CD4-positive, alpha-beta T cell (primary cell): Measurements from ENCODE around the gene ACACB. TPM values are rescaled to one million over a fixed set of nuclear protein-coding genes. Genes with fewer than 3 reads are reported as not detected.

Experiments
- ATAC-seq: fragments of 200-7000 bp; cut with Tn5 transposase; one replicate; pipeline ENCODE4 v1.10.0; 2022; ENCODE audit warnings: mild to moderate bottlenecking; ENCODE audit not compliant: poor library complexity
- CTCF ChIA-PET: fragments of 350-600 bp; sonication (Branson Sonifier 250); formaldehyde crosslinking; loops from one replicate; lab custom pipeline; 2021; ENCODE audit warnings: antibody characterized with exemption, inconsistent platforms; lab: Charles Lee
- POLR2A ChIA-PET: fragments of 350-600 bp; sonication (Branson Sonifier 250); formaldehyde crosslinking; loops from one replicate; lab custom pipeline; 2021; ENCODE audit warnings: antibody characterized with exemption, inconsistent platforms; lab: Charles Lee
- DNase-seq, 14 experiments: peaks; one replicate each; pipeline ENCODE4 v3.0.0-alpha.2; 2013 to 2020; ENCODE audit warnings: mixed read lengths in 2 of 14
- H3K27ac ChIP-seq, 2 donors: one replicate each; pipeline versions ENCODE4 v1.5.1 to v1.7.0; 2013; ENCODE audit warnings: low read length in 2 of 2, low read depth in 1 of 2, mild to moderate bottlenecking in 1 of 2
- H3K27me3 ChIP-seq, 2 experiments: 1 replicate in 1 of 2; 2 replicates in 1 of 2; pipeline versions ENCODE4 v1.6.1 to v1.7.0; 2013; ENCODE audit warnings: low read length in 2 of 2, control low read depth in 1 of 2, mild to moderate bottlenecking in 1 of 2, moderate library complexity in 1 of 2; ENCODE audit not compliant: insufficient read depth in 2 of 2, control insufficient read depth in 1 of 2
- H3K36me3 ChIP-seq: one replicate; pipeline ENCODE4 v1.6.1; 2013; ENCODE audit warnings: low read length, control low read depth; ENCODE audit not compliant: insufficient read depth
- H3K4me1 ChIP-seq: one replicate; pipeline ENCODE4 v1.6.1; 2013; ENCODE audit warnings: low read length, control low read depth; ENCODE audit not compliant: insufficient read depth
- H3K4me3 ChIP-seq: one replicate; pipeline ENCODE4 v1.5.1; 2013; ENCODE audit warnings: mild to moderate bottlenecking, low read length, moderate library complexity
- H3K9me3 ChIP-seq, 2 experiments: 1 replicate in 1 of 2; 2 replicates in 1 of 2; pipeline versions ENCODE4 v1.6.1 to v1.7.0; 2013; ENCODE audit warnings: low read length in 2 of 2, mild to moderate bottlenecking in 2 of 2, control low read depth in 1 of 2, moderate library complexity in 1 of 2; ENCODE audit not compliant: control insufficient read depth in 1 of 2, insufficient read depth in 1 of 2
- H3K27ac Mint-ChIP-seq: one replicate; pipeline ENCODE4 v1.8.0; 2020; ENCODE audit warnings: mixed read lengths
- H3K27me3 Mint-ChIP-seq: one replicate; pipeline ENCODE4 v1.8.0; 2021; ENCODE audit warnings: mixed read lengths
- H3K36me3 Mint-ChIP-seq: one replicate; pipeline ENCODE4 v1.8.0; 2021; ENCODE audit warnings: low read depth, mixed read lengths
- H3K4me1 Mint-ChIP-seq: one replicate; pipeline ENCODE4 v1.8.0; 2021; ENCODE audit warnings: low read depth, mixed read lengths
- H3K4me3 Mint-ChIP-seq: one replicate; pipeline ENCODE4 v1.8.0; 2020; ENCODE audit warnings: mild to moderate bottlenecking, mixed read lengths
- H3K9me3 Mint-ChIP-seq: one replicate; pipeline ENCODE4 v1.8.0; 2020; ENCODE audit warnings: mixed read lengths
- CTCF ChIP-seq: fragments of 200-600 bp; IDR thresholded peaks from one replicate; pipeline ENCODE4 v1.8.0; 2022; ENCODE audit warnings: antibody characterized with exemption, mild to moderate bottlenecking
- intact Hi-C, 2 experiments: fragments of 100-400 bp; cut with DNase I in 1 of 2; cut with micrococcal nuclease in 1 of 2; formaldehyde crosslinking; loops; one replicate each; pipeline versions ENCODE4 v1.15.1 to v1.9.0; 2023 to 2025; cut with DNase I, micrococcal nuclease
- total RNA-seq, 174 experiments: library from RNA in 2 of 174; stranded (reverse) in 2 of 174; gene quantifications; one replicate each; pipeline ENCODE4 v1.2.3 and lab custom pipeline; 2021 to 2026

The ACACB gene
- total RNA-seq, 2 experiments from 2014 or later = 30.3 to 32.2 TPM

DNA sequence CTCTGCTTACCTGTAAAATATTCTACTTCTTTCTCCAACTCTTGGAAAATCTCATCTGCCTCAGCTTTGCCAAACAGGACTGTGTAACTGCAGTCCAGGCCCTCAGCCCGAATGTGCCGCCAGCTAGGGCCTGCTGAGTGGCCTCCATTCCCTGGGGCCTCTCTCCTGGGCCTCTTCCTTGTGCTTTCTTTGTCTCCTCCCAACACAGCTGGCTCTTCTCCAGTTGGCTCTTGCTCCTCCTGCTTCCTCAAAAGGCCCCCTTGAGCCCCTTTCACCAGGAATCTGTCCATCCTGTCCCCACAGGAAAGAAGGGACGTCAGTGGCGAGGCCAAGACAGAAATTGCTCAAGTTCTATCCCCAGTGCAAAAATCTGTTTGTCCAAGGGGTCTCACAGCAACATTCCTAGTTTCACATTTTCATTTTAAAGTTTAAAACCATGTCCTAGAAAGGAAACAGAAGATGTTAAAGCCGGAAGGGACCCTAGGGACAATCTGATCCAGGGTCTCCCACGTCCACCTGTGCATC is 23.8 kb upstream of the ACACB start:
- intact Hi-C loops = loop anchor here (1.0 to 5.0 kb wide), 15 partner anchors 39 to 620 kb away; partner anchors contain the start of genes FAM222A (in 1 of the 2), FICD (in 1 of the 2), ISCU (in 1 of the 2) and MMAB (in 1 of the 2)
- Mint-ChIP-seq H3K36me3 (peaks cover 39% of the 10 kb centered on the region), H3K9me3 (no peaks in the 10 kb centered on the region), H3K27ac (peak overlapping the region; percentile 87), H3K4me1 (peaks cover 36% of the 10 kb centered on the region), H3K4me3 (peak overlapping the region; percentile 91), H3K27me3 (no peaks in the 10 kb centered on the region)
- peaks cover 22% of the 10 kb centered on the region for H3K36me3 ChIP-seq
- DNase-seq (no peak), ATAC-seq (no peak)
- peak overlapping the region; percentile 64 to 66 for H3K27ac ChIP-seq
- H3K27me3 ChIP-seq = no peaks in the 10 kb centered on the region
- no peak for TF ChIP-seq CTCF
- ChIA-PET POLR2A (interaction anchor here (0.6 to 1.6 kb wide), 8 partner anchors 10 to 428 kb away, joined by 3 to 10 read pairs (median 4); partner anchors contain the start of genes SSH1 and USP30), CTCF (interaction anchor here (0.6 to 2.3 kb wide), 17 partner anchors 8 to 1417 kb away, joined by 3 to 31 read pairs (median 4); partner anchors contain the start of genes SART3, SELPLG, SSH1 and USP30)
- H3K4me1 ChIP-seq = peaks cover 37% of the 10 kb centered on the region
- no peaks in the 10 kb centered on the region for H3K9me3 ChIP-seq
- H3K4me3 ChIP-seq = peak overlapping the region; percentile 84

- Mint-ChIP-seq H3K4me3 (peak within 1 kb of the TSS; percentile 91), H3K9me3 (no peaks in the 10 kb centered on the region), H3K27me3 (no peaks in the 10 kb centered on the region), H3K4me1 (peaks cover 43% of the 10 kb centered on the region), H3K36me3 (peaks cover 37% of the 10 kb centered on the region), H3K27ac (peak within 1 kb of the TSS; percentile 87)
- Histone ChIP-seq H3K36me3 (peaks cover 15% of the 10 kb centered on the region), H3K27me3 (no peaks in the 10 kb centered on the region), H3K4me3 (peak within 1 kb of the TSS; percentile 84), H3K4me1 (peaks cover 41% of the 10 kb centered on the region), H3K9me3 (no peaks in the 10 kb centered on the region), H3K27ac (peak within 1 kb of the TSS; percentile 64 to 66)
- intact Hi-C loops = loop anchor here (1.0 to 5.0 kb wide), 15 partner anchors 40 to 619 kb away; partner anchors contain the start of genes FAM222A (in 1 of the 2), FICD (in 1 of the 2), ISCU (in 1 of the 2) and MMAB (in 1 of the 2)
- peak; percentile 96 for TF ChIP-seq CTCF
- ChIA-PET CTCF (interaction anchor here (0.6 to 2.3 kb wide), 17 partner anchors 9 to 1417 kb away, joined by 3 to 31 read pairs (median 4); partner anchors contain the start of genes SART3, SELPLG, SSH1 and USP30), POLR2A (interaction anchor here (0.6 to 1.6 kb wide), 7 partner anchors 9 to 429 kb away, joined by 3 to 10 read pairs (median 4); partner anchors contain the start of genes SSH1 and USP30)
- peak; percentile 83 for ATAC-seq
- DNase-seq = peak; percentile 91 to 98 (median 94)
Measured at GRCh38 chr12:109093022-109093918, 23.1 kb upstream of the ACACB start, which contains the start of gene ALKBH2. Gene ALKBH2 (minus strand): TSS chr12:109093472. CDS start chr12:109092786, 686 bp downstream.

- H3K27ac ChIP-seq = no peak overlapping the region
- no peak for ATAC-seq
- H3K4me1 ChIP-seq = peaks cover 51% of the 10 kb centered on the region
- TF ChIP-seq CTCF = no peak
- Mint-ChIP-seq H3K27ac (no peak overlapping the region), H3K4me1 (peaks cover 56% of the 10 kb centered on the region), H3K27me3 (no peaks in the 10 kb centered on the region), H3K36me3 (peaks cover 32% of the 10 kb centered on the region), H3K4me3 (peak overlapping the region; percentile 54), H3K9me3 (no peaks in the 10 kb centered on the region)
- ChIA-PET POLR2A (no interaction called here), CTCF (no interaction called here)
- H3K9me3 ChIP-seq = no peaks in the 10 kb centered on the region
- H3K27me3 ChIP-seq = no peaks in the 10 kb centered on the region
- no peak overlapping the region for H3K4me3 ChIP-seq
- DNase-seq = no peak
- H3K36me3 ChIP-seq = peaks cover 7% of the 10 kb centered on the region
- intact Hi-C loops = loop anchor here in 1 of 2 experiments (2.0 to 5.0 kb wide), 2 partner anchors 58 to 465 kb away; partner anchors contain the start of gene SELPLG
Measured at GRCh38 chr12:109097140-109097434, 19.3 kb upstream of the ACACB start.
